ENCODE measurements around the gene OOSP3. TPM values are rescaled to one million over a fixed set of nuclear protein-coding genes. Genes with fewer than 3 reads are reported as not detected.
"Not testable (repeated sequence)": the region's sequence is repeated elsewhere in the genome, so short reads cannot be mapped to it uniquely, and the experiment has no call there.

The OOSP3 gene
- polyA plus RNA-seq, 1 donor from 2014 or later, result not detected

DNA sequence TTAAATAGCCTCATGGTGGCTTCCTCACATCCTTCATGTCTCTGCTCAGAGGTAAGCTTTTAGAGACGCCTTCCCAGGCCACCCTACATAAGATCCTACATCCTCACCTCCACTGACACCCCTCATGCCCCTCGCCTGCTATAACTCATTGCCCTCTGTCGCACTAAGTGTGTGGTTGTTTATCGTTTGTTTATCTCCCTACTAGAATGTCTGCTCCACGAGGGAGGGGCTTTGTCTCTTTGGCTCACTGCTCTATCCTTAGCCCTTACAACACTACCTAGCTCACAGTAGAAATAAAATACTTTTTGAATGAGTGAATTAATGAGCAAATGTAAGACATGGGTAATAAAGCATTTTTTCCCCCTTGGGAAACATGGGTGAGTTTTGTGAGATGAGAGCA is 32.0 kb upstream of the OOSP3 start:
- Histone ChIP-seq H3K9me3 (ENCODE audit: low read length) (no peaks in the 10 kb centered on the region), H3K9ac (ENCODE audit: low read length) (no peak overlapping the region), H3K27ac (ENCODE audit: low read length) (no peak overlapping the region), H4K20me1 (ENCODE audit: insufficient read depth) (no peaks in the 10 kb centered on the region), H3F3A (ENCODE audit: insufficient read depth, low read length, poor library complexity, severe bottlenecking) (no peaks in the 10 kb centered on the region), H3K9me2 (ENCODE audit: insufficient read depth, low read length) (no peaks in the 10 kb centered on the region), H2AFZ (ENCODE audit: low read depth, low read length) (no peak overlapping the region), H3K4me2 (ENCODE audit: low read length) (no peak overlapping the region), H3K79me2 (replicated peaks; ENCODE audit: insufficient read depth, low read length) (no peaks in the 10 kb centered on the region), H3K36me3 (ENCODE audit: insufficient read depth, low read length) (no peaks in the 10 kb centered on the region), H3K4me3 (ENCODE audit: low read length) (no peak overlapping the region), H3K27me3 (ENCODE audit: insufficient read depth, low read depth, low read length) (no peaks in the 10 kb centered on the region)
- TF ChIP-seq, protein P1, sequence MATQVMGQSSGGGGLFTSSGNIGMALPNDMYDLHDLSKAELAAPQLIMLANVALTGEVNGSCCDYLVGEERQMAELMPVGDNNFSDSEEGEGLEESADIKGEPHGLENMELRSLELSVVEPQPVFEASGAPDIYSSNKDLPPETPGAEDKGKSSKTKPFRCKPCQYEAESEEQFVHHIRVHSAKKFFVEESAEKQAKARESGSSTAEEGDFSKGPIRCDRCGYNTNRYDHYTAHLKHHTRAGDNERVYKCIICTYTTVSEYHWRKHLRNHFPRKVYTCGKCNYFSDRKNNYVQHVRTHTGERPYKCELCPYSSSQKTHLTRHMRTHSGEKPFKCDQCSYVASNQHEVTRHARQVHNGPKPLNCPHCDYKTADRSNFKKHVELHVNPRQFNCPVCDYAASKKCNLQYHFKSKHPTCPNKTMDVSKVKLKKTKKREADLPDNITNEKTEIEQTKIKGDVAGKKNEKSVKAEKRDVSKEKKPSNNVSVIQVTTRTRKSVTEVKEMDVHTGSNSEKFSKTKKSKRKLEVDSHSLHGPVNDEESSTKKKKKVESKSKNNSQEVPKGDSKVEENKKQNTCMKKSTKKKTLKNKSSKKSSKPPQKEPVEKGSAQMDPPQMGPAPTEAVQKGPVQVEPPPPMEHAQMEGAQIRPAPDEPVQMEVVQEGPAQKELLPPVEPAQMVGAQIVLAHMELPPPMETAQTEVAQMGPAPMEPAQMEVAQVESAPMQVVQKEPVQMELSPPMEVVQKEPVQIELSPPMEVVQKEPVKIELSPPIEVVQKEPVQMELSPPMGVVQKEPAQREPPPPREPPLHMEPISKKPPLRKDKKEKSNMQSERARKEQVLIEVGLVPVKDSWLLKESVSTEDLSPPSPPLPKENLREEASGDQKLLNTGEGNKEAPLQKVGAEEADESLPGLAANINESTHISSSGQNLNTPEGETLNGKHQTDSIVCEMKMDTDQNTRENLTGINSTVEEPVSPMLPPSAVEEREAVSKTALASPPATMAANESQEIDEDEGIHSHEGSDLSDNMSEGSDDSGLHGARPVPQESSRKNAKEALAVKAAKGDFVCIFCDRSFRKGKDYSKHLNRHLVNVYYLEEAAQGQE (IDR thresholded peaks at IDR 0.05; ENCODE audit: borderline replicate concordance), result no peak
- TF ChIP-seq EP300 (conservative IDR thresholded peaks at IDR 0.05; ENCODE audit: poor library complexity, severe bottlenecking) (no peak), MXI1 (conservative IDR thresholded peaks at IDR 0.05; ENCODE audit: poor library complexity, severe bottlenecking) (no peak), TAF1 (IDR thresholded peaks at IDR 0.05; ENCODE audit: low read depth) (no peak), CTCF (IDR thresholded peaks at IDR 0.05; ENCODE audit: poor library complexity, severe bottlenecking) (no peak), SMC3 (conservative IDR thresholded peaks at IDR 0.05; ENCODE audit: poor library complexity) (no peak), EZH2 (IDR thresholded peaks at IDR 0.05; ENCODE audit: borderline replicate concordance, insufficient read depth, low read length, poor library complexity, severe bottlenecking) (no peak), POLR2AphosphoS5 (IDR thresholded peaks at IDR 0.05) (no peak), RAD21 (conservative IDR thresholded peaks at IDR 0.05) (no peak)

DNA sequence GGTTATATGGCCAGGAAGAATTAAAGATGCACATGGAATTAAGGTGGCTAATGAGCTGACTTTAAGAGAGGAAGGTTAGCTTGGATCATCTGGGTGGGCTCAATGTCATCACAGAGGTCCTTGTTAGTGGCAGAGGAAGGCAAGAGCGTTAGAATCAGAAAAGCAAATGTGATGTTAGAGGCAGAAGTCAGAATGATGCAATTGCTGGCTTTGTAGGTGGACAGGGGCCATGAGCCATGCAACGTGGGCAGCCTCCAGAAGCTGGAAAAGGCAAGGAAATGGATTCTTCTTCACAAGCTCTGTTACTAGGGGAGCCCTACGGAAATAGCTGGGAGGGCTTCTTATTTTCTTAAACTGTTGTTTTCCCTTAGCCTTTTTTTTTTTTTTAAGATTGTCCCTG is 31.0 kb upstream of the OOSP3 start:
- TF ChIP-seq CTCF (IDR thresholded peaks at IDR 0.05; ENCODE audit: poor library complexity, severe bottlenecking) (no peak), EZH2 (IDR thresholded peaks at IDR 0.05; ENCODE audit: borderline replicate concordance, insufficient read depth, low read length, poor library complexity, severe bottlenecking) (no peak), MXI1 (conservative IDR thresholded peaks at IDR 0.05; ENCODE audit: poor library complexity, severe bottlenecking) (no peak), RAD21 (conservative IDR thresholded peaks at IDR 0.05) (no peak), SMC3 (conservative IDR thresholded peaks at IDR 0.05; ENCODE audit: poor library complexity) (no peak), TAF1 (IDR thresholded peaks at IDR 0.05; ENCODE audit: low read depth) (no peak), EP300 (conservative IDR thresholded peaks at IDR 0.05; ENCODE audit: poor library complexity, severe bottlenecking) (no peak), POLR2AphosphoS5 (IDR thresholded peaks at IDR 0.05) (no peak)
- TF ChIP-seq, protein P1 (IDR thresholded peaks at IDR 0.05; ENCODE audit: borderline replicate concordance), result no peak

GRCh38 chr11:59848439-59848838 is 30.1 kb upstream of the OOSP3 start:
- H3K9ac ChIP-seq (ENCODE audit: low read length); H3K9me3 ChIP-seq (ENCODE audit: low read length); H3K27me3 ChIP-seq (ENCODE audit: insufficient read depth, low read depth, low read length); H2AFZ ChIP-seq (ENCODE audit: low read depth, low read length); H3F3A ChIP-seq (ENCODE audit: insufficient read depth, low read length, poor library complexity, severe bottlenecking); H3K4me3 ChIP-seq (ENCODE audit: low read length); H3K9me2 ChIP-seq (ENCODE audit: insufficient read depth, low read length); H3K36me3 ChIP-seq (ENCODE audit: insufficient read depth, low read length); H3K79me2 ChIP-seq (replicated peaks; ENCODE audit: insufficient read depth, low read length); H3K27ac ChIP-seq (ENCODE audit: low read length); H4K20me1 ChIP-seq (ENCODE audit: insufficient read depth); H3K4me2 ChIP-seq (ENCODE audit: low read length): not testable (repeated sequence)

More for the DNA sequence above, 31.0 kb upstream of the OOSP3 start:
- Histone ChIP-seq H3K4me2 (ENCODE audit: low read length) (no peak overlapping the region), H3K27ac (ENCODE audit: low read length) (no peak overlapping the region), H3K9ac (ENCODE audit: low read length) (no peak overlapping the region), H3K4me3 (ENCODE audit: low read length) (no peak overlapping the region), H3K79me2 (replicated peaks; ENCODE audit: insufficient read depth, low read length) (no peaks in the 10 kb centered on the region), H3K9me2 (ENCODE audit: insufficient read depth, low read length) (no peaks in the 10 kb centered on the region), H3F3A (ENCODE audit: insufficient read depth, low read length, poor library complexity, severe bottlenecking) (no peaks in the 10 kb centered on the region), H3K27me3 (ENCODE audit: insufficient read depth, low read depth, low read length) (no peaks in the 10 kb centered on the region), H2AFZ (ENCODE audit: low read depth, low read length) (no peak overlapping the region), H3K9me3 (ENCODE audit: low read length) (no peaks in the 10 kb centered on the region), H4K20me1 (ENCODE audit: insufficient read depth) (no peaks in the 10 kb centered on the region), H3K36me3 (ENCODE audit: insufficient read depth, low read length) (no peaks in the 10 kb centered on the region)
